ENCODE data around the gene DDX27.
"Not testable (repeated sequence)": the region's sequence is repeated elsewhere in the genome, so short reads cannot be mapped to it uniquely, and the experiment has no call there.

Gene DDX27

DNA sequence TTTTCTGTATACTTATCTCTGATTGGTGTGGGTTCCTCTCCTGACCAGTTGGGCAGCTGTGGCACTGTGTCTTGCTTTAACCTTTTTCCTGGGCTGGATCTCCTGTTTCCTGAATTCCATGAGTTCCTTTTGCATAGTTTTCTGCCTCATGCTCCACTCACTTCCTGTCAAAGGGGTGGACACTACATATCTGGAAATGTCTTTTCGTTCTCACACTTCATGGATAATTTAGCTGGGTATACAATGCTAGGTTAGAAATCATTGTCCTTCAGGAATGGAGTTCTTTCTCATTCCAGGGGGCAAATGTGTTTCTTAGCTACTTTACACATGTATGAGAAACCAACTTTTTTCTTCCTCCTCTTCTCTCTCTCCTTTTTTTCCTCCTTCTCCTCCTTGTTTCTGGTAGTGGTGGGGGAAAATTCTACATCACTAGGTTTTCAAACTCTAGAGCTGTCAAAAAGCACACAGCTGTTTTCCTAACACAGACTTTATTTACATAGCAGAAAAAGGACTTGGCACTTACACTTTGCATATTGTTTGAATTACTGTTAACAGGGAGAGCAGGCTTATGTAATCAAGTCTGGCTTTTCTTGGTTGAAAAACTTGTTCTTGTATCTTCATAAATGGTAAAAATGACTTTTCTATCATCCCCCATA is 9.0 kb upstream of the DDX27 start:
- H3K4me3 ChIP-seq (ENCODE audit: low read depth, low read length) = no peak overlapping the region
- TF ChIP-seq, protein P1, sequence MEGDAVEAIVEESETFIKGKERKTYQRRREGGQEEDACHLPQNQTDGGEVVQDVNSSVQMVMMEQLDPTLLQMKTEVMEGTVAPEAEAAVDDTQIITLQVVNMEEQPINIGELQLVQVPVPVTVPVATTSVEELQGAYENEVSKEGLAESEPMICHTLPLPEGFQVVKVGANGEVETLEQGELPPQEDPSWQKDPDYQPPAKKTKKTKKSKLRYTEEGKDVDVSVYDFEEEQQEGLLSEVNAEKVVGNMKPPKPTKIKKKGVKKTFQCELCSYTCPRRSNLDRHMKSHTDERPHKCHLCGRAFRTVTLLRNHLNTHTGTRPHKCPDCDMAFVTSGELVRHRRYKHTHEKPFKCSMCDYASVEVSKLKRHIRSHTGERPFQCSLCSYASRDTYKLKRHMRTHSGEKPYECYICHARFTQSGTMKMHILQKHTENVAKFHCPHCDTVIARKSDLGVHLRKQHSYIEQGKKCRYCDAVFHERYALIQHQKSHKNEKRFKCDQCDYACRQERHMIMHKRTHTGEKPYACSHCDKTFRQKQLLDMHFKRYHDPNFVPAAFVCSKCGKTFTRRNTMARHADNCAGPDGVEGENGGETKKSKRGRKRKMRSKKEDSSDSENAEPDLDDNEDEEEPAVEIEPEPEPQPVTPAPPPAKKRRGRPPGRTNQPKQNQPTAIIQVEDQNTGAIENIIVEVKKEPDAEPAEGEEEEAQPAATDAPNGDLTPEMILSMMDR (IDR thresholded peaks at IDR 0.05; ENCODE audit: borderline replicate concordance, insufficient read depth, low read depth, low read length) = no peak

DNA sequence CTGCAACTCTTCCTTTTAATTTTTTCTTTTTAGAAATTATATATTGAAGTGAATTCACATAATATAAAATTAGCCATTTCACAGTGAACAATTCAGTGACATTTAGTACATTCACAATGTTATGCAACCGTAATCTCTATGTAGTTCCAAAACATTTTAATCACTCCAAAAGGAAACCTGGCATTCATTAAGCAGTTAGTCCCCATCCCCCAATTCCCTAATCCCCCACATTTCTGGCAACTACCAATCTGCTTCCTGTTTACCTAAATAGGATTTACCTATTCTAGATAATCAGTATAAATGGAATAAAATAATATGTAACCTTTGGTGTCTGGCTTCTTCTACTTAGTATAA is 8.5 kb upstream of the DDX27 start:
- TF ChIP-seq, protein P1 (IDR thresholded peaks at IDR 0.05; ENCODE audit: borderline replicate concordance, insufficient read depth, low read depth, low read length) = no peak
- H3K4me3 ChIP-seq (ENCODE audit: low read depth, low read length) = no peak overlapping the region

DNA sequence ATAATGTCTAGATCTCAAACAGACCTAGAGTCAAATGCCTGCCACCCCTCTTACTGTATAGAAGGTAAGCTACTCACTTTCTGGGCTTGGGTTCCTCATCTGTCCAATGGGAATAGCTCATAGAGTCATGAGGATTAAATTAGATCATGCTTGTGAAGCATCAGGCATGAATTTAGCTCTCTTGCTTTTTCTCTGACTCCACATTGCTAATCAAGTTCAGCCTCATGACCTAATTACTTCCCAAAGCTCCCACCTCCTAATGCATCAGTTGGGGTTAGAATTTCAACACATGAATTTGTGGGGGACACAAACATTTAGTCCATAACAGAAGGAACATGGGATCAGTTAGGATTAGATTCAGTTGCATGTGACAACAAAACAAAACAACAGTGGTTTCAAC is 4.6 kb upstream of the DDX27 start:
- TF ChIP-seq, protein P1 (IDR thresholded peaks at IDR 0.05; ENCODE audit: borderline replicate concordance, insufficient read depth, low read depth, low read length) = no peak
- H3K4me3 ChIP-seq (ENCODE audit: low read depth, low read length) = no peak overlapping the region

DNA sequence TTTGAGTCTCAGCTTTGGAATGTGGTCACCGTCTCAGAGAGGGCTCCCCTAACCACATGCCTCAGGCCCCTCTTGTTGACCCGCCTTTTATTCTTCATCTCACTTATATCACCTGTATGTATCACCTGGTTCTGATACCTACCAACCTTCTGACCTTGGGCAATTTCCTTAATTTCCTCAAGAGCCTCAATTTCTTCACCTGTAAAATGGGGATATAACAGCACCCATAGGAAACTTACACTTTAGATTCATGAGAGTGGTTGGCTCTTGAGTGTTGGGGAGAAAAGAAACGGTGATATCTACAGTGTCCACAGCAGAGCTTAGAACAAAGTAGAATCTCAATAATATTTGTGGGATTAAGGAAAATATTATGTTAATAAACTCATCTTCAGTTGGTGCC is 4.0 kb upstream of the DDX27 start:
- TF ChIP-seq, protein P1 (IDR thresholded peaks at IDR 0.05; ENCODE audit: borderline replicate concordance, insufficient read depth, low read depth, low read length) = no peak
- H3K4me3 ChIP-seq (ENCODE audit: low read depth, low read length) = no peak overlapping the region

DNA sequence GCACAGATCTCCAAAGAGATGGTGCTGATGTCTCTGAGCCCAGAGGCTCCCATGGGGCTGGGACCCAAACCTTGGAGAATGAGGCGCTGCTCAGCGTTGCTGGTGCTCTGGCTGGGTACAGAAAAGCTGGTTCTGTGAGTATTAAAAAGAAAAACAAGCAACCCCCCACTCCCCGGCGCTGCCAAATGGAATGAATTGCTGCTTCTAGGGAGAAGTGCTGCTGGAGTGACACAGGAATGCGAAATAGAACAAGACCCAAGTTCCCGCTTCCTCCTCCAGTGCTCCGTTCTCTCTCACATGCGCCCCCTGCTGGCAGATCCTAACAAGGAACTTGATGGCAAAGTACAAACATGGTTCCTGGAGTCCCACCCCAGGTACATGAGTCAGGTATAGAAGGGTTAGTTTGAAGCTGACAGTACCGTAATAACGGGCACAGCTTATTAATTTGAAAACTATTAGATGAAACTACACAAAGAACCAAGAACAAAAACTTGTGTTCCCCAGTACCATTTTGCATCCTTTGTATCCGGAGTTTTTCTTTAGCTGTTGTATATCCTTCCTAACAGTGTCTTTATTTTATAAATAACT is 2.1 kb upstream of the DDX27 start:
- TF ChIP-seq, protein P1 (IDR thresholded peaks at IDR 0.05; ENCODE audit: borderline replicate concordance, insufficient read depth, low read depth, low read length) = peak; percentile 87
- no peak overlapping the region for H3K4me3 ChIP-seq (ENCODE audit: low read depth, low read length)

DNA sequence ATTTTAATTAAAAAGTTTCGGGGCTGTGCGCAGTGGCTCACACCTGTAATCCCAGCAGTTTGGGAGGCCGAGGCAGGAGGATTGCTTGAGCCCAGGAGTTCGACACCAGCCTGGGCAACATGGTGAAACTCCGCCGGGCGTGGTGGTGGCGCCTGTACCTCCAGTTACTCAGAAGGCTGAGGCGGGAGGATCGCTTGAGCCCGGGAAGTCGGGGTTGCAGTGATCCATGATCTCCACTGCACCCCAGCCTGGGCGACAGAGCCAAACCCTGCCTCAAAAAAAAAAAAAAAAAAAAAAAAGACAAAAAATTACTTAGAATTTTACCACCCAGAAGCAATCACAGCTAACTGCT is 501 bp upstream of the DDX27 start:
- H3K4me3 ChIP-seq (ENCODE audit: low read depth, low read length) = not testable (repeated sequence)

DNA sequence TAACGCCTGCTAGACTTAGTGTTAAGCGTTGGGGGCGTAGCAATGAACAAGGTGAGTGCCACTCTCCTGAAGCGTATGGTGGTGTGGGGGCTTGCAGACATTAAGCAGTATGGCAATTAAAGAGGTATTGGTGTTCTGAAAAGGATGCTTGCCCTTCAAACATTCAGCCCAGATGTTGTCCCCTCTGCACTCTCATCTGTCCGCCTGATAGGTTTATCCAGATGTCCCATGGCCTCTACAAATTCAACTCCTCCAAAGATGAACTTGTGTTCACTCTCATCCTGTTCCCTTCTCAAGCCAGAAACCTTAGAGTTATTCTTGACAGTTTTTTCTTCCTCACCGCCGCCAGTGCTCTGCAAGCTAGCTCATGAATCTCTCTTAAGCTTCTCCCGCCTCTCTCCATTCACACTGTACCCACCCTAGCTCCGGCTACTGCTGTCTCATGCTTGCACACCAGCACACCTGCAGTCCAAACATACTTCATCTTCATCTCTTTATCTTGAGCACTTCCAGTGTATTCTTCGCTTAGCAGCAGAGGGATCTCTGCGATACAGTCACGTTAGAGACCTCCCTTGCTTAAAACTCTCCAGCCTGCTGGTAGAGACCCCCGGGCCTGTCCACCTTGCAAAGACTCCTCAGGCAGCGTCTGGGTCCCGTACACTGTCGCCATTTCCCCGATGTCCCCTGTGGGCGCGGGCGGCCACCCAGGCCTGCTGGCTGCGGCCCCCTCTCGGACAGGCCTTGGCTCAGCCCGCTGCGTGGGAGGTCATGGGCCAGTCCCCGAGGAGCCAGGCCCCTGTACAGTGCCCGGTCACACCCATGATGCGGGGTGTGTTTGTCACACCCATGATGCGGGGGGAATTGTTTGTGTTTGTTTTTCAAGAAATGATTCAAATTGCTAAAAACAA is 962 bp downstream of the DDX27 start:
- peak overlapping the region; percentile 54 for H3K4me3 ChIP-seq (ENCODE audit: low read depth, low read length)
- TF ChIP-seq, protein P1 (IDR thresholded peaks at IDR 0.05; ENCODE audit: borderline replicate concordance, insufficient read depth, low read depth, low read length) = no peak
